ENCODE data around the gene MPL.

Gene MPL

GRCh38 chr1:43307458-43308158 is 30.0 kb upstream of the MPL start:
- H3K9me3 ChIP-seq (ENCODE audit: control insufficient read depth, insufficient read depth, low read depth, low read length), result no peaks in the 10 kb centered on the region
- H3K9ac ChIP-seq (ENCODE audit: low read length), result no peak overlapping the region
- no peaks in the 10 kb centered on the region for H3K36me3 ChIP-seq (ENCODE audit: control insufficient read depth, insufficient read depth, low read length)
- H3K4me1 ChIP-seq (ENCODE audit: control insufficient read depth, insufficient read depth, low read length), result no peaks in the 10 kb centered on the region; the same call in 1 of the 2 replicates
- H3K27ac ChIP-seq (ENCODE audit: low read depth, low read length), result no peak overlapping the region
- H3K27me3 ChIP-seq (ENCODE audit: control insufficient read depth, insufficient read depth, low read length), result no peaks in the 10 kb centered on the region
- H3K4me3 ChIP-seq (ENCODE audit: low read depth, low read length), result no peak overlapping the region

GRCh38 chr1:43308635-43309404 is 28.8 kb upstream of the MPL start:
- H3K4me1 ChIP-seq (ENCODE audit: control insufficient read depth, insufficient read depth, low read length), result no peaks in the 10 kb centered on the region; the same call in 1 of the 2 replicates
- no peaks in the 10 kb centered on the region for H3K27me3 ChIP-seq (ENCODE audit: control insufficient read depth, insufficient read depth, low read length)
- no peak overlapping the region for H3K9ac ChIP-seq (ENCODE audit: low read length)

GRCh38 chr1:43309405-43310025 is 28.1 kb upstream of the MPL start:
- no peak overlapping the region for H3K4me3 ChIP-seq (ENCODE audit: low read depth, low read length)
- H3K36me3 ChIP-seq (ENCODE audit: control insufficient read depth, insufficient read depth, low read length), result no peaks in the 10 kb centered on the region
- no peak overlapping the region for H3K27ac ChIP-seq (ENCODE audit: low read depth, low read length)
- no peaks in the 10 kb centered on the region for H3K9me3 ChIP-seq (ENCODE audit: control insufficient read depth, insufficient read depth, low read depth, low read length)
- H3K27me3 ChIP-seq (ENCODE audit: control insufficient read depth, insufficient read depth, low read length), result no peaks in the 10 kb centered on the region
- no peak overlapping the region for H3K9ac ChIP-seq (ENCODE audit: low read length)
- H3K4me1 ChIP-seq (ENCODE audit: control insufficient read depth, insufficient read depth, low read length), result no peaks in the 10 kb centered on the region; the same call in 1 of the 2 replicates

More at GRCh38 chr1:43308635-43309404, 28.8 kb upstream of the MPL start:
- no peak overlapping the region for H3K4me3 ChIP-seq (ENCODE audit: low read depth, low read length)
- H3K9me3 ChIP-seq (ENCODE audit: control insufficient read depth, insufficient read depth, low read depth, low read length), result no peaks in the 10 kb centered on the region
- no peaks in the 10 kb centered on the region for H3K36me3 ChIP-seq (ENCODE audit: control insufficient read depth, insufficient read depth, low read length)
- H3K27ac ChIP-seq (ENCODE audit: low read depth, low read length), result no peak overlapping the region

GRCh38 chr1:43311521-43311920 is 26.1 kb upstream of the MPL start:
- Histone ChIP-seq H3K27me3 (ENCODE audit: control insufficient read depth, insufficient read depth, low read length) (no peaks in the 10 kb centered on the region), H3K36me3 (ENCODE audit: control insufficient read depth, insufficient read depth, low read length) (no peaks in the 10 kb centered on the region), H3K9me3 (ENCODE audit: control insufficient read depth, insufficient read depth, low read depth, low read length) (no peaks in the 10 kb centered on the region), H3K9ac (ENCODE audit: low read length) (no peak overlapping the region), H3K27ac (ENCODE audit: low read depth, low read length) (no peak overlapping the region), H3K4me3 (ENCODE audit: low read depth, low read length) (no peak overlapping the region), H3K4me1 (ENCODE audit: control insufficient read depth, insufficient read depth, low read length) (no peaks in the 10 kb centered on the region)

GRCh38 chr1:43312212-43312623 is 25.4 kb upstream of the MPL start:
- Histone ChIP-seq H3K4me1 (ENCODE audit: control insufficient read depth, insufficient read depth, low read length) (no peaks in the 10 kb centered on the region), H3K27ac (ENCODE audit: low read depth, low read length) (no peak overlapping the region), H3K36me3 (ENCODE audit: control insufficient read depth, insufficient read depth, low read length) (no peaks in the 10 kb centered on the region), H3K4me3 (ENCODE audit: low read depth, low read length) (no peak overlapping the region), H3K9ac (ENCODE audit: low read length) (no peak overlapping the region), H3K27me3 (ENCODE audit: control insufficient read depth, insufficient read depth, low read length) (no peaks in the 10 kb centered on the region), H3K9me3 (ENCODE audit: control insufficient read depth, insufficient read depth, low read depth, low read length) (no peaks in the 10 kb centered on the region)

GRCh38 chr1:43312663-43313515 is 24.7 kb upstream of the MPL start:
- Histone ChIP-seq H3K4me1 (ENCODE audit: control insufficient read depth, insufficient read depth, low read length) (no peaks in the 10 kb centered on the region), H3K4me3 (ENCODE audit: low read depth, low read length) (no peak overlapping the region), H3K27me3 (ENCODE audit: control insufficient read depth, insufficient read depth, low read length) (no peaks in the 10 kb centered on the region), H3K36me3 (ENCODE audit: control insufficient read depth, insufficient read depth, low read length) (no peaks in the 10 kb centered on the region), H3K9ac (ENCODE audit: low read length) (no peak overlapping the region), H3K9me3 (ENCODE audit: control insufficient read depth, insufficient read depth, low read depth, low read length) (no peaks in the 10 kb centered on the region), H3K27ac (ENCODE audit: low read depth, low read length) (no peak overlapping the region)

GRCh38 chr1:43313771-43314170 is 23.8 kb upstream of the MPL start:
- Histone ChIP-seq H3K4me3 (ENCODE audit: low read depth, low read length) (no peak overlapping the region), H3K9ac (ENCODE audit: low read length) (no peak overlapping the region), H3K9me3 (ENCODE audit: control insufficient read depth, insufficient read depth, low read depth, low read length) (no peaks in the 10 kb centered on the region), H3K36me3 (ENCODE audit: control insufficient read depth, insufficient read depth, low read length) (no peaks in the 10 kb centered on the region), H3K4me1 (ENCODE audit: control insufficient read depth, insufficient read depth, low read length) (no peaks in the 10 kb centered on the region), H3K27me3 (ENCODE audit: control insufficient read depth, insufficient read depth, low read length) (no peaks in the 10 kb centered on the region), H3K27ac (ENCODE audit: low read depth, low read length) (no peak overlapping the region)

GRCh38 chr1:43314233-43314632 is 23.4 kb upstream of the MPL start:
- Histone ChIP-seq H3K9ac (ENCODE audit: low read length) (no peak overlapping the region), H3K9me3 (ENCODE audit: control insufficient read depth, insufficient read depth, low read depth, low read length) (no peaks in the 10 kb centered on the region), H3K27me3 (ENCODE audit: control insufficient read depth, insufficient read depth, low read length) (no peaks in the 10 kb centered on the region), H3K4me3 (ENCODE audit: low read depth, low read length) (no peak overlapping the region), H3K36me3 (ENCODE audit: control insufficient read depth, insufficient read depth, low read length) (no peaks in the 10 kb centered on the region), H3K4me1 (ENCODE audit: control insufficient read depth, insufficient read depth, low read length) (no peaks in the 10 kb centered on the region), H3K27ac (ENCODE audit: low read depth, low read length) (no peak overlapping the region)

GRCh38 chr1:43315481-43315880 is 22.1 kb upstream of the MPL start:
- Histone ChIP-seq H3K4me1 (ENCODE audit: control insufficient read depth, insufficient read depth, low read length) (no peaks in the 10 kb centered on the region), H3K9me3 (ENCODE audit: control insufficient read depth, insufficient read depth, low read depth, low read length) (no peaks in the 10 kb centered on the region), H3K27me3 (ENCODE audit: control insufficient read depth, insufficient read depth, low read length) (no peaks in the 10 kb centered on the region), H3K36me3 (ENCODE audit: control insufficient read depth, insufficient read depth, low read length) (no peaks in the 10 kb centered on the region), H3K9ac (ENCODE audit: low read length) (no peak overlapping the region), H3K27ac (ENCODE audit: low read depth, low read length) (no peak overlapping the region), H3K4me3 (ENCODE audit: low read depth, low read length) (no peak overlapping the region)

GRCh38 chr1:43315963-43316737 is 21.5 kb upstream of the MPL start:
- Histone ChIP-seq H3K4me3 (ENCODE audit: low read depth, low read length) (no peak overlapping the region), H3K27ac (ENCODE audit: low read depth, low read length) (no peak overlapping the region), H3K27me3 (ENCODE audit: control insufficient read depth, insufficient read depth, low read length) (no peaks in the 10 kb centered on the region), H3K9ac (ENCODE audit: low read length) (no peak overlapping the region), H3K36me3 (ENCODE audit: control insufficient read depth, insufficient read depth, low read length) (no peaks in the 10 kb centered on the region), H3K9me3 (ENCODE audit: control insufficient read depth, insufficient read depth, low read depth, low read length) (no peaks in the 10 kb centered on the region), H3K4me1 (ENCODE audit: control insufficient read depth, insufficient read depth, low read length) (no peaks in the 10 kb centered on the region)

All from HUES6 (cell line).